ENCODE results near the gene ZSWIM3. TPM values are rescaled to one million over a fixed set of nuclear protein-coding genes. Genes with fewer than 3 reads are reported as not detected.

Gene ZSWIM3
- total and polyA plus RNA-seq, 2 of the 8 experiments (the other 6 are each of a cell fraction or from before 2014, with no cell fraction given) = 5.5 to 6.9 TPM

DNA sequence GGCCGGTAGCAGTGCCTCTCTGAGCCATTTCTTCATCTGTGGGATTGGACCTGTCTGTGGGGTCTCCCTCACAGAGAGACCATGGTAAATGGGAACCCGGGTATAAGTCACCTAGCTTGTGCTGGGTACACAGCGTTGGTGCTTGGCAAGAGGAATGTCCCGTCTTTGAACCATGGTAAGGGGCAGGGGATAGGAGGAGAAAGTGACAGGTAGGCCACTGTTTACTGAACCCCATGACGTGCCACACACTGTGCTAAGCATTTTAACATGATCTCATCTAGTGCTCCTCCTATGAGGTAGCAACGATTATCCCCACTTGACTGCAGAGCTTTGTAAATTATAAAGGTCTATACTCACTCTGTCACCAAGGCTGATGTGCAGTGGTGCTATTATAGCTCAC is 29.7 kb upstream of the ZSWIM3 start (continued):
- TF ChIP-seq RFX5 (IDR thresholded peaks at IDR 0.05; ENCODE audit: borderline replicate concordance, low read depth, low read length) (no peak), SP2 (IDR thresholded peaks at IDR 0.05; ENCODE audit: low read length) (no peak), CHD7 (IDR thresholded peaks at IDR 0.05; ENCODE audit: insufficient replicate concordance, low read length) (no peak)
- TF ChIP-seq, protein P1, sequence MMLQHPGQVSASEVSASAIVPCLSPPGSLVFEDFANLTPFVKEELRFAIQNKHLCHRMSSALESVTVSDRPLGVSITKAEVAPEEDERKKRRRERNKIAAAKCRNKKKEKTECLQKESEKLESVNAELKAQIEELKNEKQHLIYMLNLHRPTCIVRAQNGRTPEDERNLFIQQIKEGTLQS (IDR thresholded peaks at IDR 0.05; ENCODE audit: insufficient read depth, low read depth, low read length) = no peak
